Stimulated activated CD4-positive, alpha-beta T cell treated with anti-CD3 and anti-CD28 coated beads, Interleukin-1b, Interleukin-23, amount 100 ng/mL, for 48 hours (primary cell): ENCODE measurements around the gene SECISBP2.

Experiments
- DNase-seq: peaks from one replicate; pipeline ENCODE4 v3.0.0-alpha.2; 2020

SECISBP2 gene

DNA sequence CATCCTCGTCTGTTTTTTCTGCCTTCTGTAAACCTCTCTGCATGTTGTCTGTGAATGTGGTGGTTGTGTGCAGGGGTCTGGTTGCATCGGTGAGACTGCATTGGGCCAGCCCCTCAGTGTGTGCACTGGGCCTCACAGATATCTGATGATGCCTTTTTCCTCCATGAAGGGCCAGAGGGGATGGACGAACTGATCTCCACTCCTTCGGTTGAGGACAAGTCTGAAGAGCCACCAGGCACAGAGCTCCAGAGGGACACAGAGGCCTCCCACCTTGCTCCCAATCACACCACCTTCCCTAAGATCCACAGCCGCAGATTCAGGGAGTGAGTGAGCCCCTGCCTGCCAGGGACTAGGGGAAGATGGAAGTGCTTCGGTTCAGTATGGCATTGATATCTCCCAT lies 31.3 kb downstream of the SECISBP2 start:
- DNase-seq, result no peak

DNA sequence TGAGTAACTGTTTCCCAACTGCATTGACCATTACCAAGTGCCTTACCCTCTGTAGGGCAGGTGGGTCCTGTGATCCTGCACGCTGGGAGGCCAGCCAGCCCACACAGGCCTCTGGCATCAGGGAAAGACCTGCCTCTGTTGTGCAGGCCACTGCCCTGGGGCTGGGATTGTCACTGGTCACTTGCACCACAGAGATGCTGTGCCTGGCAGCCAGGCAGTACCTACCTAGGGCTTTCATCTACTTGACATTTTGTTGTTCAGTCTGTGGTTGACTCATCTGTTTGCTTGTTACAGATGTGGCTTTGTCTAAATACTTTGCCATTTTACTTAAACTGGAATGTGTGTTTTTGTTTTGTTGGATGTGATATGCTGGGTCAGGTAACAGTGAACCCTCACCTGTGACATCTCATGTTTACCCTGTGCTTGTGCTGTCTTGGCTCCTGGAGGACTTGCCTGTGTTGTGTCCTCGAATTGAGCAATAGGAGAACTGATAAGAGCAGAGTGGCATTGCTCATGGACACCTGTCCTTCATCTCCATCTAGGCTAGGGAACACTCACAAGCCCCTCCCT lies 32.8 kb downstream of the SECISBP2 start:
- no peak for DNase-seq

DNA sequence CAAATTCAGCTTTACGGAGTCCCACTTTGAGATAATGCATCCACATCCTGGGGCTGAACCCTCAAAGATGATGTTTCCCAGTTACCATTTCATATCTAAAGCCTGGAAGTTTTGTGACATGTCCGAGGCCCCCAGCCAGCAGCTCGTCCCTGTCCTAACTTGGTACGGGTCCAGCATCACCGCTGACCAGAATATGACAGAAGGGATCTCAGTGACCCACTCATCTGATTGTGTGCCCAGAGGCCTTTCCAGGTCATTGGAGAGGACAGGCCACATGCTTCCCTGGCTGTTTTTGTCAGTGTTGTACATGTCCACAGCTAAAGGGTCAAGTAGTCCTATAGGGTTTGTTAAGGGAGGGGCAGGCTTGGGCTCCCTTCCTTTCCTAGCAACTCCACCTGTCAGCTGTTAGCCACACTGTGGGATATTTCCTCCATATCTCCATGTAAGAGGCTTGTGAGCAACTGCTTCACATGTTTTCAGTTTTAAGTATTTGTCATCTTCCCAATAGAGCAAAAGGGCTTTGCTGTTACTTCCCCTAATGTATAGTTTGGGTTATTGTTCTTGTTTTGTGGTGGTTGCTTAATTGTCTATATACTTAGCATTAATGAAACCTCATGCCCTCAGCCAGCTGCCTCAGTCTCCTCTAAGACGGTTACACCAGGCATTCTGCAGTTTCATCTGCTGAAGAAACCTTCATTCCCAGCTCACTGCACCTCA lies 33.4 kb downstream of the SECISBP2 start:
- DNase-seq, result no peak

DNA sequence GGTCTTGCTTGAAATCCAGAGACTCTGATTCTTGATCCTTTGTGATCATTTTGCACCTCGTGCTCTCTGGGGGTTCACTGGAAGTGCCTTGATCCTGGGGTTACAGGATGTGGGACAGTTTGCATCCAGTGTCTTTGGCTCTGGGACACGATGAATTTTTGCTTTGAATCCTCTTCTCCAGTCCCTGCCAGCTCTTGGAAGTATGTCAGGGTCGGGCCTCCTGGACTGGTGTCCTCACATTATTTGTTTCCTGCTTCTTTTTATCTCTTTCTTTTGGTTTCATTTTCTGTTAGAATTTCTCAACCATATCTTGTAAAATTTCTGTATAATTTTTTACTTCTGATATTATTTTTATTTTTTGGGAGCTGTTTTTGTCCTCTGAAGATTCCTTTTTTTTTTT lies 34.2 kb downstream of the SECISBP2 start:
- DNase-seq, result no peak

DNA sequence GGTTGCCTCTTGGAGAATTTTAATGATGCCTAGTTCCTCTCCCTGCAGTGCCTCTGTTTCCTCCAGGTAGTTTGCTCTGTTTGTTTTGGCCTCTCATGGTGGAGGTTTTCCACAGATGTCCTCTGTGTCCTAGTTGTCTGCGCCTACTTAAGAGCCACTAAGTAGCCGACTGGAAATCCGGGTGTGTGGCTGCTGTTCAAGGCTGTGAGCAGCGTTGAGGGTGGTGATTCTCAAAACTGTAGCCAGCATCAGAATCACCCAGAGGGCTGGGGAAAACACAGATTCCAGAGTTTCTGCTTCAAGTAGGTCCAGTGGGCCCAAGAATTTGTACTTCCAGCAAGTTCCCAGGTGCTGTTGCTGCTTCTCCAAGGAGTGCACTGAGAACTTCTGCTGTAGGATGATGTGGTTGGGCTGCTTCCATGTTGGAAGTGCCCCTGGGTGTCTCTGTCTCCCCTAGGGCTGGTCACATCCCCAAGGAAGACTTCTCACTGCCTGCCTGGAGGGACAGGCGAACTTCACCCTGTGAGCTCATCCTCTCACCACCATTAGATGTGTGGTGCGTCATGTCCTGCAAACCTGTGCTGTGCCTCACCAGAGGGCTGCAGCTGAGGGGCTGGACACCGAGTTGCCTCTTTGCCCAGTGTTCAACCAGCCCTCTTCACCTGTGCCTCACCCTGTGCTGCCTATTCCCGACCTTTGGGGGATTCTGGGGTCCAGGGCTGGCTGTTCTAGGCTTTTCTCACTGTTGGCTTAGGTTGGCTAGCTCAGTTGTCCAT lies 34.8 kb downstream of the SECISBP2 start:
- DNase-seq, result no peak

DNA sequence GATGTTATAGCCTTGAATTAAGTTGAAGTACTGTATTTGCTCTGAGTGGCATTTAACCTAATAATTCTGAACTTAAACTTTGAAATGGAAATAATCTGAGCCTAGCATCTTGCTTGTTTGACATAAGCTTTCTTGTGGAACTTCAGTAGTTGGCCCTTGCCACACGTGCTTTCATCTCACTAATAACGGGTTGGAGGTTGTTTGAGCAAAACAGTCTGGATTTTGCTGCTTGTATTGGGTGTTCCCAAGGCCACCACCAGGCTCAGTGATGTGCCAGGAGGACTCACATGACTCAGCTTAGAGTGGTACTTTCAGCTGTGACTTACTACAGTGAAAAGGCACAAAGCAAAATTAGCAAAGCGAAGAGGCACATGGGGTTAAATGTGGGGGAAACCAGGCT lies 35.7 kb downstream of the SECISBP2 start:
- DNase-seq, result no peak

DNA sequence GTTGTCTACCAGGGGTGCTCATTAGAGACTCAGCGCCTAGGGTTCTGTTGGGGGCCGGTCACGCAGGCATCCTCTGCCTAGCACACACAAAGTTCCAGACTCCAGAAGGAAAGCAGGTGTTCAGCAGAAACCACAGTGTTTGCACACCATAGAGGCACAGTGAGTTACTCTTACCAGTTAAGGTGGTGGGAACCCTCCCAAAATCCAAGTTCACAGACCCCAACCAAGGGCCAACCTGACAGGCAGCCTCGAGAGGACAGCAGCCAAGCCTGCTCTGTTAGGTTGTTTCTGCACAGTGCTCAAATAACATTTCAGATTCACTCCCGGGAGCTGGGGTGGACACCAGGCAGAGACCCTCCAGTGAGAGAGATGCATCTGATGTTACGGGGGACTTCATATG lies 36.2 kb downstream of the SECISBP2 start:
- DNase-seq, result no peak

DNA sequence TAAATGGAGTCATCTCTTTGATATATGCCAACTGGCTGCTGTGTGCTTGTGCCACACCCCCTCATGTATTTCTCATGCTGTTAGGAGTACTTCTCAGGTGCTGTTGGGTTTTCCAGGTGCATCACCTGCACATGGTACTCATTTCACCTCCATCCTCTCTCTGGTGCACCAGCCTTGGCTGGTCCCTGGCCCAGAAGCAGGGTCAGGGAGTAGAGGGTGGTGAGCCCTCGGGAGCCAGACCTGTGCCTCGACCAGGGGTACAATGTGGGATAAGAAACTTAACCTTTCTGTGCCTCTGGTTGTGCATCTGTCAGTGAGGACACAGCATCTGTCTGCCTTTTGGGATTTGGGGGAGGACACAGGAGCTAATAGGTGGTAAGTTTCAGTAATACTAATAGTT lies 38.5 kb downstream of the SECISBP2 start:
- DNase-seq, result no peak

DNA sequence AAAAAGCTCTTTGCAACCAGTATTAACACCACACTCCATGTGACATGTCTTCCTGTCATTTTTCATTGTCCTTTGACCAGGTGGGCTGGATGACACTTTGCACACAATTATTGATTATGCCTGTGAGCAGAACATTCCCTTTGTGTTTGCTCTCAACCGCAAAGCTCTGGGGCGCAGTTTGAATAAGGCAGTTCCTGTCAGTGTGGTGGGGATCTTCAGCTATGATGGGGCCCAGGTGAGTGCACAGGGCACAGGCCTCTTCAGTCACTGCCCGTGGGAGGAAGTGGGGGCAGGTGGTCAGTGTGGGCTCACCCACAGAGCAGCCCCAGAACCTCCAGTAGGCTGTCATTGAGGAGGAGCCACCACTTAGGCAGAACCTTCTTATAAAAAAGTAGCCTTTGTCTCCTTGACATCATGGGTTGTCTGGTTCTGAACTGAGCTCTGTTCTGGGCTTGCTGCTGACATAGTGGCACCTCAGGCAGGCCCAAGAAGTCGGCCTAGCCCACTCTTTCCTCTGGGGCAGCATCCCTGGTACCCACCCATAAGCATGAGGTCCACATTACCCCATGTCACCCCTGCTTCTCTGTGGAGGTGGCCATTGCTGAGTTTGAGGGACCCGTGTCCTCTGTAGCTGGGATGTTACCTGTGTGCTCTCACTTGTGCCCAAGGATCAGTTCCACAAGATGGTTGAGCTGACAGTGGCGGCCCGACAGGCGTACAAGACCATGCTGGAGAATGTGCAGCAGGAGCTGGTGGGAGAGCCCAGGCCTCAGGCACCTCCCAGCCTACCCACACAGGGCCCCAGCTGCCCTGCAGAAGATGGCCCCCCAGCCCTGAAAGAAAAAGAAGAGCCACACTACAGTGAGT lies 39.3 kb downstream of the SECISBP2 start:
- DNase-seq, result no peak

DNA sequence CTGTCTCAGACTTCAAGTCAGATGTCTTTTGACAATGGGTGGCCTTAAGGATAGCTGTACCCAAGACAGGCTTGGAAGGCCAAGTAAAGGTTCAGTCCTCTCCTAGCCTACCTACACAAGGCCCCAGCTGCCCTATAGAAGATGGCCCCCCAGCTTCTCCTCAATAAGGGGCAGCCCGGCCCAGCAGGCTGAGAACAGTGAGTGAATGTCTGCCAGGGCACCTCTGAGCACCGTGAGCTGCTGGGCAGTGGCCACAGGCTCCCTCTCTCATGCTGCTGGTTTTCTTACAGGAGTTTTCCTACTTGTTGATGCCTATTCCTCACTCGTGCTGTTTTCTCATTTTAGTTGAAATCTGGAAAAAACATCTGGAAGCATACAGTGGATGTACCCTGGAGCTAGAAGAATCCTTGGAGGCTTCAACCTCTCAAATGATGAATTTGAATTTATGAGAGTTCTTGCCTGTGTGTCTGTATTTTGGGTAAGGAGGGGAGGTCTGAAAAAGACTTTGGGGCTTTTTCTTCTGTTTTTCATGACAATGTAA lies 40.1 kb downstream of the SECISBP2 start:
- no peak for DNase-seq

DNA sequence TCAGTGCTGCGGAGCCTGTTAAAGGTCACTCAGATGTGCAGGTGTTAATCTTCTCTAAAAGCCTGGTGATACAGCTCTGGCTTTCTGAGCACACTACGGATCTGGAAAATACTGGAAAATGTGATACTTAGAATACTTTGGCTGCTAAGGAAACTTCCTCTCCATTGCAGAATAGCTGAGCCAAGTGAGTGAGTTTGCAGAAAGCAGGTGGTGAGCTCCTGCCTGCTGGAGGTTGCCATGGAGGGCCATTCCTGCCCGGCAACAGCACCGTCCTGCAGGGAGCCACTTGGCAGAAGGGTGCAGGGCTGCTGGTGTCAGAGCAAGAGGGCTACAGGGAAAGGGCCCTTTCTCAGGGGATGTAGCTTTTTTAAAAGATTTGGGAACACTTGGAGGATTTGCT lies 40.7 kb downstream of the SECISBP2 start:
- no peak for DNase-seq

DNA sequence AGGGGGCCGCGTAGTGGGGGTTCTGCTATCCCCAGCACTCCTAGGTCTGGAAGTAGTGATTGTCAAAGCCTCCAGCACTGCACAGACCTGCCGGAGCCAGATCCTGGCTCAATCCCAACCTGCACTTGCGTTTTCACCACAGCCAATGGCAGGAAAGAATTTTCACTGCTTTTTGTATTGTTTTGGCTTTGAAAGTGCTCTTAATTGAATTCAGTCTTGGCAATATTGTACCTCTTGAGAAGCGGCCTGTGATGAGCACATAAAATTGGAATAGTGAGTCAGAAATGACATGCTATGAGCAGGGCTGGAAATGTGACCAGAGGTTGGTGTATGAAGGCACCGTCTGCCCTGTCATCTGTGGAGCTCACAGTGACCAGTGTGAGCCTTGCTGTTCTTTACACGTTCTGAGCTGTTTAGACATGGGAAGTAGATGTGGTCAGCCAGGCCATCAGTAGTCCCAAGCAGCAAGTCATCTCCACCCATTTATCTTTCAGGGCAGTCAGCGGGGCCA lies 41.5 kb downstream of the SECISBP2 start:
- DNase-seq, result no peak

DNA sequence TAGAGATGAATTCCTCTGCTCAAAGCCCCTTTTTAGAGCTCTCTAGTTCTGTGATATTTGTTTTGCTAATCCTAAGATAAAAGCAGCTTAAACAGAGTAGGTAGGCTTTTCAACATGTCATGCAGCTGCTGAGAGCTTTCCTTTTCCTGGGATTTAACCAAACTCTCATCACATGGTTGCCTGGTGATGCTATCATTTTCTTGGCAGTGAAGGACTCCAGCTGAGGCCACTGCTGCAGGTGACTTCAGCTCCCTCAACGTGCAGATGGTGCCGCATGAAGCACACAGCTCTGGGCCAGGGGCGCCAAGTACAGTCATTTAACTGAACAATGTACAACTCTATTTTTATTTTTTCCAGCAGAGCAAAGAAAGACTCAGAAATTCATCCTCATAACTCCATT lies 42.2 kb downstream of the SECISBP2 start:
- DNase-seq, result no peak

DNA sequence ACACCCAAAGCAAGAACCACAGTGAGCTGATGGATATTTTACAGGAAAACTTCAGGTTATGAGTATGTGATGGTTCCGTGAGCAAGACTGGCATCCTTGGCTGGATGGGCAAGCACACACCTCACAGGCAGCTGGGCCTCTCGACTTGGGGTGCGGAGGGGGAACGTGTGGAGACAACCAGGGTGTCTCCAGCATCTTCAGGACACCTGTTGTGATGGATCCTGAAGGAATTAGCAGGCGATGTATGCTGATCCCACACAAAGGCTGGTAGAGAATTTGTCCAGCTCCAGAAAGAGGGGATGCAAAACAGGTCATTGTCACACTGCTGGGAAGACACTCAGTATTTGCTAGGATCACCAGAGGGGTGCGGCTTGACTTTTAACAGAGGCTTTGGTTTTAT lies 42.7 kb downstream of the SECISBP2 start:
- no peak for DNase-seq

DNA sequence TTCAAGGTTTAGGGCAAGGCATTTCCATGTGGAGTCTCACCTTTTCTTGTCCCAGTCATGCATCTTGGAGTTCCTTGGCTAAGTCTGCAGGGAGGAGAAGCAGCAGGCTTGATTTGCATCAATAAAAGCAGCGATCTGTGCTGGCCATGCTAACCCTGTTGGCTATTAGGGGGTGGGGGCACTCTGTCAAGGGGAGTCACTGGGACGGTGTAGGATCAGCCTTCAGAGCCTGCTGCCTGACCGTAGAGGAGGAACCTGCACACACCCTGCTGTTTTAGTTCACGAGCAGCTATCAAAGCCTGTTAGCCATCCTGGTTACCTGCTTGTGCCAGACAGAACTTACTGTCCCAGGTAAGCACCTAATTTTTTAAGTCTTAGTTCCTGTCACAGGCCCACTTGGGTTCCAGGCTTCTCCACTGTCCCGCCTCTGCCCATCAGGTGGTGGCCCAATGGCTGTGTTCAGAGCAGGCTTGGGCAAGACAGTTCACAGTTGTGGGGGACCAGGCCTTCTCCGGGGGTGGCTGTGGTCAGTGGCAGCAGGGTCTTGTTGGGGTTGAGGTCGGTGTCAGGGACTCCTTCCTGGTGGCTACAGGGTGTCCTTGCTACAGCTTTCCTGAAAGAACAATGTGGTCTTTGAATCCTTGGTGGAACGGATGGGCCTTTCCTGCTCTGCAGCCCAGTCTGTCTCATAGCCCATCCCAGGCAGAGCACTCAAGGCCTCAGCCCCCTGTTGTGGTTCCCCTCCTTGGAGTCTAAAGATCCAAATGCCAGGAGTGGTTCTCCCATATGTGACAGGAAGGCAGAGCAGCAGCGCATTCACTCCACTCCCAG lies 43.7 kb downstream of the SECISBP2 start:
- no peak for DNase-seq

DNA sequence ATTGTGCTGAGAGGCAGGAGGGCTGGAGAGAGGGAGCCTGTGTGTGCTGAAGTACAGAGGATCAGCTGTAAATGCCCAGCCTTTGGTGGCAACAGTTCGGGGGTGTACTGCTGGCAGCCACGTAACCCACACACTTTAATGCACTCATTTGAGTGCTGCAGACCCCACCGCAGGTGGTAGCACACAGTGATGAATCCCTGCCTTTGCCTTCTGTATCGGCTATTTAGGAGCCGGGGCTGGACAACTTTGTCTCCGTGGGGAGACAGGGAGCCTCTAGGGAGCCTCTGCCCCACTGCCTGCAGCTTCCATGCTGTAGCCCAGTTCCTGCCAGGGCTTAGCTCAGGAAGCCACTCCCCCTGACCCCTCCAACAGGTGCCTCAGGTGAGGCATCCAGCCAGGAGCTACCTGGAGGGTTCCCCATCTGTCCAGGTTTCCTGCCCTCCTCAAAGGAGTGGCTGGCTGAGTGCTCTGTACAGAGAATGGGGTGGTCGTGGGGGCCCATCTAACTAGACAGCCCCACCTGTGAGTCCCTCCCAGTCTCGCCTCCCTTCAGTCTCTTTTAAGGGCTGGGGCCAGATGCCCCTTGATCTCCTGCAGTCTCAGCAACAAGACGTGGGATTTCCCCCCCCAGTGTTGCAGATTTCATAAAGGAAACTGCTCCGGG lies 44.5 kb downstream of the SECISBP2 start:
- no peak for DNase-seq

DNA sequence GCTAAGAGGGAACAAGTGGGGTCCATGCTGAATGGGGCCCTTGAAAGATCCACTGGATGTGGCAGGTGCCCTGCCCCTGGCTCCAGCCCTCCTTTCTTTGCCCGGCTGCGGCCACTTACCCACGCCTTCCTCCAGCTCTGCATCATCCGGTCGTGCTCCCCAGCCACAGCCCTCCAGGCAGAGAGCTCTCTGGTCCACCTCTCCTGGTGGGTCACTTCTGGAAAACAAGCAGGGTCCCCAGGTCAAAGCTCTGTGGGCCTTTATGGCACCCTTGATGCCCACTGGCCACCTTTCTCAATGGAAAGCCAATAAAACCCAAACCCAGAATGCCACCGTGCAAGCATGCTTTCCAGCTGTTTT lies 45.0 kb downstream of the SECISBP2 start:
- DNase-seq, result no peak

DNA sequence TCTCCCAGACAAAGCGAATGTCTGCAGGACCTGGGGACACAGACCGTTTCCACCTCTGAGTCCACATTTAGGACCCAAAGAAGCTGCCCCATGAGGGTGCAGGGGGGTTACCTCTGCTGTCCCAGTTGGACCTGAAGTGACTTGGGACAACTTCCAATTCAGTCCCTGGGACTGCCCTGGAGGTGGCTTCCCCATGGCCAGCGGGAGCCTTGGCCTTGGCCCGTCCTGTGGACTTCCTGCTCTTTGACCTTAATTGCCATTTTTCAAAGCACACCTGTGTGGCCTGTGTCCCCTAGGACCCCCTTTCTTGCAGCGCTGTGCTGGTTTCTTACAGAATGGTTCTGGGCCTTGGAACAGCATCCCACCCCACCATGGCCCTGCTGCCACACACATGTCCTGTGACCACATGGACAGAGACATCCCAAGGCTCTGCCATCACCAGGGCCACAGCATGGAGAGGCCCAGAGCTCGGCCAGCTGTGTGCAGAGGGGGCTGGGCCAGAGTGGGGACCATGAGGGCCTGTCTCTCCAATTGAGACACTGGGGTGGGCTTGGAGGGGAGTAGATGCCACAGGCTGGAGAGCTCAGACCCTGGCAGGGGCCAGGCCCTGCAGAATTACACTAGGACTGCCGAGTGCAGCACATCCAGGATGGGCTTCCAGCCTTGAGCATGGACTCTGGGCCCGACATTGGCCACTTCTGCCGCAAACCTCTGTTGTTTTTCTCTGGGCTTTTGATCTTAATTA lies 45.8 kb downstream of the SECISBP2 start:
- no peak for DNase-seq

DNA sequence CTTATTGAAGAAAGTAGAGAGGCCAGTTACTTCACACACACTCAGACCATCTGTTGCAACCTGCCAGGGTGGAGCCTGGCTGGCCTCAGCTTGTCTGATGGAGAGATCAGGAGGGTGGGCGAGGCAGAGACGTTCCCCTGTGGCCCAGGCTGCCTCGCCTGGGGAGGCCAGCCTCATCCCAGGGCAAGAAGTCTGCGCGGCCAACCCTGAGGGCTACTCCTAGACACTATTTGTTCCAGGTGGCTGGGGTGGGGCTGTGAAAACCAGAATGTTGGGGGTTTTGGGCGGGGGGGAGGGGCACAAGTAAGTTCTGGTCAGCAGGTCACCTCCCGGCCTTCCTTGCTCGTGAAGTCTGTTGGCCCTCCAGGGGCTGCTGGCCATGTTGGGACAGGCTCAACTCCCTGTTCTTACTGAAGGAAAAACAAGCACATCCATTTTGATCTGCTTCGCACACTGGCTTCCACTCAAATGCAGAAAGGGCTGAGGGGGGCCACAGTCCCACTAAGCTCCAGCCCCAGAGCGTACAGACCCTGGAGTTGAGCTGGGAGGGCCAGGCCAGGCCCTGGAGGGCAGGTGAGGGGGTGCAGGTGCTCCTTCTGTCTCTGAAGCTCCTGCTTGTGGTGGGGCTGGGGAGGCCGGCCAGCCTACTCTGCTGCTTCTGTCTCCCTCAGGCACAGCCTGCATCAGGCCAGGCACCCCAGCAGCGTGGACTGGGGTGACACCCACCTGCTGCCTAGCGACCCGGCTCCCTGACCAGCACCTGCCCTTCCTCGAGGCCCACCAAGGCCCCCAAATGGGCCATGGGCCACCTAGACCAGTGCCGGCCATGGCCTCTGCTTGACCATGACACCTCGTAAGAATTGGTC lies 46.6 kb downstream of the SECISBP2 start:
- DNase-seq, result no peak

DNA sequence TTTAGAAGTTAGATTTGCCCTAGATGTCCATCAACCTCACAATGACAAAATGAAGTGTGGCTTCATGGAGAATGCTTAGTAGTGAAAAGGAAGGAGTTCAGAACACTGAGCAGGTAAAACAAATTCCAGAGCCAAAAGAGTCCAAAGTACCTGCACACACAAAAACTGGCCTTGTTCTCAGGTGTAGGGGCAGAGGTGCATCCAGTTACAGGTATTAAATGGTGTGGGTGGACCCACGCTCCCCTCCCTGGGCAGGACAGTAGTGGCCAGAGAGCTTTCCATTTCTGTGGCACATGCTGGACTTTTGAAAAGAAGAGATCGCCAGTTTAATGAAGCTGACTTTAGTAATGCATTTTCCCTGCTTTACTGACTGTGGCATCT lies 47.2 kb downstream of the SECISBP2 start:
- no peak for DNase-seq
